GM19463 (cell line): ENCODE measurements around the gene KRCC1.
"Not testable (repeated sequence)": the region's sequence is repeated elsewhere in the genome, so short reads cannot be mapped to it uniquely, and the experiment has no call there.

Source experiments
- ATAC-seq: cut with Tn5 transposase; IDR thresholded peaks from one replicate; pipeline ENCODE4 v1.9.1; 2021; ENCODE audit warnings: mild to moderate bottlenecking, moderate library complexity; ENCODE audit not compliant: unreplicated experiment

KRCC1 gene

GRCh38 chr2:88005776-88006175 lies 49.8 kb downstream of the KRCC1 start:
- no peak for ATAC-seq

GRCh38 chr2:88003074-88003755 lies 52.4 kb downstream of the KRCC1 start:
- ATAC-seq = no peak

- ATAC-seq = no peak
Measured at GRCh38 chr2:88002359-88002707, 53.2 kb downstream of the KRCC1 start.

GRCh38 chr2:88000474-88000873 lies 55.1 kb downstream of the KRCC1 start:
- not testable (repeated sequence) for ATAC-seq

GRCh38 chr2:87996570-87996969 lies 59.0 kb downstream of the KRCC1 start:
- no peak for ATAC-seq

- ATAC-seq = no peak
Measured at GRCh38 chr2:87995756-87996155, 59.8 kb downstream of the KRCC1 start.

- not testable (repeated sequence) for ATAC-seq
Measured at GRCh38 chr2:87994304-87994850, 61.2 kb downstream of the KRCC1 start.

- not testable (repeated sequence) for ATAC-seq
Measured at GRCh38 chr2:87992569-87992968, 63.0 kb downstream of the KRCC1 start.

- ATAC-seq = not testable (repeated sequence)
Measured at GRCh38 chr2:87987473-87987872, 68.1 kb downstream of the KRCC1 start.

- ATAC-seq = not testable (repeated sequence)
Measured at GRCh38 chr2:87985902-87986301, 69.7 kb downstream of the KRCC1 start.

GRCh38 chr2:87981182-87981581 lies 74.4 kb downstream of the KRCC1 start:
- ATAC-seq = not testable (repeated sequence)
